Measurements from ENCODE around the gene PRR16. TPM values are rescaled to one million over a fixed set of nuclear protein-coding genes. Genes with fewer than 3 reads are reported as not detected.

PRR16 gene
- total RNA-seq, 1 donor from 2014 or later = 2.1 TPM

- no peaks in the 10 kb centered on the region for H3K9me3 Mint-ChIP-seq
- H3K36me3 Mint-ChIP-seq = no peaks in the 10 kb centered on the region
- no peak for DNase-seq (ENCODE audit: extremely low spot score, unreplicated experiment)
- H3K27me3 Mint-ChIP-seq = no peaks in the 10 kb centered on the region
- H3K4me3 Mint-ChIP-seq = no peak overlapping the region
- TF ChIP-seq, protein P1, sequence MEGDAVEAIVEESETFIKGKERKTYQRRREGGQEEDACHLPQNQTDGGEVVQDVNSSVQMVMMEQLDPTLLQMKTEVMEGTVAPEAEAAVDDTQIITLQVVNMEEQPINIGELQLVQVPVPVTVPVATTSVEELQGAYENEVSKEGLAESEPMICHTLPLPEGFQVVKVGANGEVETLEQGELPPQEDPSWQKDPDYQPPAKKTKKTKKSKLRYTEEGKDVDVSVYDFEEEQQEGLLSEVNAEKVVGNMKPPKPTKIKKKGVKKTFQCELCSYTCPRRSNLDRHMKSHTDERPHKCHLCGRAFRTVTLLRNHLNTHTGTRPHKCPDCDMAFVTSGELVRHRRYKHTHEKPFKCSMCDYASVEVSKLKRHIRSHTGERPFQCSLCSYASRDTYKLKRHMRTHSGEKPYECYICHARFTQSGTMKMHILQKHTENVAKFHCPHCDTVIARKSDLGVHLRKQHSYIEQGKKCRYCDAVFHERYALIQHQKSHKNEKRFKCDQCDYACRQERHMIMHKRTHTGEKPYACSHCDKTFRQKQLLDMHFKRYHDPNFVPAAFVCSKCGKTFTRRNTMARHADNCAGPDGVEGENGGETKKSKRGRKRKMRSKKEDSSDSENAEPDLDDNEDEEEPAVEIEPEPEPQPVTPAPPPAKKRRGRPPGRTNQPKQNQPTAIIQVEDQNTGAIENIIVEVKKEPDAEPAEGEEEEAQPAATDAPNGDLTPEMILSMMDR (conservative IDR thresholded peaks at IDR 0.05) = no peak
- no peaks in the 10 kb centered on the region for H3K4me1 Mint-ChIP-seq (ENCODE audit: unreplicated experiment)
- no peak overlapping the region for H3K27ac Mint-ChIP-seq
Measured at GRCh38 chr5:120552638-120553037, 88.5 kb downstream of the PRR16 start.

DNA sequence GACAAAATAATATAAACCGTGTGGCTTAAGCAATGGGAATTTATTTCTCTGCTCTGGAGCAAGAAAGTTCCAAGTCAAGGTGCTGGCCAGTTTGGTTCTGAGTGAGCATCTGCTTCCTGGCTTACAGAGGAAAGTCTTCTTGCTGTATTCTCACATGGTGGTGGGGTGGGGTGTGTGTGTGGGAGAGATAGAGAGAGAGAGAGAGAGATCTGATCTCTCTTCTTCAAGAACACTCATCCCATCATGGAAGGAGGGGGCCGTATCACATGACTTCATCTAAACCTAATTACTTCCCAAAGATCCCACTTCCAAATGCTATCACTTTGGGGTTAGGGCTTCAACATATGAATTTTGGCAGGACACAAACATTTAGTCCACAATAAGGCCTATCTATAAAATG, 91.2 kb downstream of the PRR16 start:
- Mint-ChIP-seq H3K4me1 (ENCODE audit: unreplicated experiment) (no peaks in the 10 kb centered on the region), H3K27ac (no peak overlapping the region), H3K9me3 (no peaks in the 10 kb centered on the region), H3K36me3 (no peaks in the 10 kb centered on the region), H3K4me3 (no peak overlapping the region), H3K27me3 (no peaks in the 10 kb centered on the region)
- TF ChIP-seq, protein P1 (conservative IDR thresholded peaks at IDR 0.05) = no peak
- DNase-seq (ENCODE audit: extremely low spot score, unreplicated experiment) = no peak

- TF ChIP-seq, protein P1 (conservative IDR thresholded peaks at IDR 0.05) = no peak
Measured at GRCh38 chr5:120564013-120564412, 99.9 kb downstream of the PRR16 start.

DNA sequence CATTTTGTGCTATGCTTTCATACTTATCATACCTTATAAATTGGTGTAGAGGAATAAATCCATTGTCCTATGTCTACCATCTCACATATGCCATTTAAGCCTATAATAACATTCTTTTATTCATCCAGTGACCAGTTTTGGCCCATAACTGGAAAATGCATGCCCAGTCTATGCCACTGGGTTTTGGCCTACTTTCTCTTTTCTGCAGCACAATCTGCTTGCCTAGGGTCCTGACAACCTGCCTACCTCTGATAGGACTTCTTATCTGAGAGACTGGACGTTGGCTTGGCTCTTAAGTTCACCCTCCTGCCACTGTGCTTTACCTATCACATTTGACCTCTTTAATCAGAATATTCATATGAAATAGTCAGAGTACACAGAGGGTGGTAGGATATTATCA, 103.0 kb downstream of the PRR16 start:
- Mint-ChIP-seq H3K27me3 (no peaks in the 10 kb centered on the region), H3K9me3 (no peaks in the 10 kb centered on the region), H3K27ac (no peak overlapping the region), H3K4me1 (ENCODE audit: unreplicated experiment) (no peaks in the 10 kb centered on the region), H3K4me3 (no peak overlapping the region), H3K36me3 (no peaks in the 10 kb centered on the region)
- TF ChIP-seq, protein P1 (conservative IDR thresholded peaks at IDR 0.05) = no peak
- DNase-seq (ENCODE audit: extremely low spot score, unreplicated experiment) = no peak

More at GRCh38 chr5:120564013-120564412, 99.9 kb downstream of the PRR16 start:
- Mint-ChIP-seq H3K4me1 (ENCODE audit: unreplicated experiment) (no peaks in the 10 kb centered on the region), H3K36me3 (no peaks in the 10 kb centered on the region), H3K4me3 (no peak overlapping the region), H3K27ac (no peak overlapping the region), H3K9me3 (no peaks in the 10 kb centered on the region), H3K27me3 (no peaks in the 10 kb centered on the region)
- no peak for DNase-seq (ENCODE audit: extremely low spot score, unreplicated experiment)

GRCh38 chr5:120567921-120568320, 103.8 kb downstream of the PRR16 start:
- H3K36me3 Mint-ChIP-seq = no peaks in the 10 kb centered on the region
- no peak overlapping the region for H3K4me3 Mint-ChIP-seq
- DNase-seq (ENCODE audit: extremely low spot score, unreplicated experiment) = no peak
- TF ChIP-seq, protein P1 (conservative IDR thresholded peaks at IDR 0.05) = no peak
- no peaks in the 10 kb centered on the region for H3K9me3 Mint-ChIP-seq
- no peak overlapping the region for H3K27ac Mint-ChIP-seq
- H3K4me1 Mint-ChIP-seq (ENCODE audit: unreplicated experiment) = no peaks in the 10 kb centered on the region
- H3K27me3 Mint-ChIP-seq = no peaks in the 10 kb centered on the region

DNA sequence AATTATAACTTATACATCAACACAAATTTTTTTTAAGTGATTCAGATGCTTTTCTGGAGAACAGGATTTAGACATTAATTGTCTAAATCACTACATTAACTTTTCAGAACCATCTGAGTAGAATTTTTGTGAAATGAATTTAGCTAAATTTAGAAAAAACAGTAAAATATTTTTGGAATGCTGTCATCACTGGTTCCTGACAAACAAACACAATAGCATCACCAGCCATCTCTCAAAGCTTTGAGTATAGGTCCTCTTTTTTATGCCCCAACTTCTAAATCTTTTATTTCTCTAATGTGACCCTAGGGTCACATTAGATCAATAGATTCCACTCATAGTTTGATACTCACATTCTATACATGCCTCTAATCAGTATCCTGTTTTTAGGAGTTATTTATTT, 104.6 kb downstream of the PRR16 start:
- H3K9me3 Mint-ChIP-seq = no peaks in the 10 kb centered on the region

More for the DNA sequence above, 104.6 kb downstream of the PRR16 start:
- no peaks in the 10 kb centered on the region for H3K4me1 Mint-ChIP-seq (ENCODE audit: unreplicated experiment)
- H3K27me3 Mint-ChIP-seq = no peaks in the 10 kb centered on the region
- no peak overlapping the region for H3K4me3 Mint-ChIP-seq
- DNase-seq (ENCODE audit: extremely low spot score, unreplicated experiment) = no peak
- no peak overlapping the region for H3K27ac Mint-ChIP-seq
- no peaks in the 10 kb centered on the region for H3K36me3 Mint-ChIP-seq
- TF ChIP-seq, protein P1 (conservative IDR thresholded peaks at IDR 0.05) = no peak

All from type B pancreatic cell (in vitro differentiated cells).